Measurements from ENCODE around the gene PRR13. TPM values are rescaled to one million over a fixed set of nuclear protein-coding genes. Genes with fewer than 3 reads are reported as not detected.

Gene PRR13
- total and polyA plus RNA-seq, 2 donors (not counting 1 experiment from before 2014, with no cell fraction given): 108 to 213 TPM

DNA sequence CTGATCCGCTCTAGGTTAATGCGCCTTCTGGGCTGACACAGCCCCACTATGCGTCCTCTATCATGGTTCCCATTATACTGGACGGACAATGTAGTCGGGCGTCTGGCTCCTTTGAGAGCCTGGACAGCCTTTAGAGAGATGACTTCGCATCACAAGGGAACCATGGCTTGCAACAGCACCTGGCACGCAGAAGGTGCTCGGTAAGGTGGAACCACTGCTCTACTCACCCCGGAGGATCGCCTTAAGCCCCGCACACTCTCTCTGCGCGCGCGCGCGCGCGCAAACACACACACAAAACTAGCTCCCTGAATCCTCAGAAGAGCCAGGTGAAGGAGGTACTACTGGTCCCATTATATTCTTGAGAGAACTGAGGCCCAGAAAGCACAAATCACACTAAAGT, 50.7 kb downstream of the PRR13 start:
- Histone ChIP-seq H3K4me3 (ENCODE audit: control extremely low read depth in 1 of 5, extremely low read depth in 1 of 5, insufficient read depth in 1 of 5, low read depth in 2 of 5, low read length in 4 of 5) (peak overlapping the region in 3 of 5 experiments; percentile 60 to 67 (median 61)), H3K4me1 (ENCODE audit: control insufficient read depth in 2 of 2, insufficient read depth in 2 of 2, low read length in 2 of 2) (peaks cover 16 to 21% of the 10 kb centered on the region in 2 donors), H3K4me2 (replicated peaks; ENCODE audit: low read depth, low read length, poor library complexity, severe bottlenecking) (peak overlapping the region; percentile 93), H3K9me3 (ENCODE audit: control extremely low read depth in 1 of 3, control insufficient read depth in 2 of 3, insufficient read depth in 1 of 3, low read length in 2 of 3) (no peaks in the 10 kb centered on the region), H3K27ac (ENCODE audit: low read length in 2 of 2) (peak overlapping the region; percentile 78 to 90), H2AFZ (ENCODE audit: insufficient read depth, low read depth, low read length, poor library complexity, severe bottlenecking) (no peak overlapping the region), H4K20me1 (ENCODE audit: control insufficient read depth, insufficient read depth, low read length, poor library complexity, severe bottlenecking) (no peaks in the 10 kb centered on the region), H3K36me3 (replicated peaks in 1 of 2; ENCODE audit: control extremely low read depth in 1 of 2, control insufficient read depth in 1 of 2, extremely low read depth in 1 of 2, insufficient read depth in 2 of 2, low read length in 1 of 2) (peaks cover 0 to 7% of the 10 kb centered on the region in 2 experiments), H3K79me2 (ENCODE audit: control insufficient read depth, insufficient read depth, low read length) (no peaks in the 10 kb centered on the region), H3K27me3 (replicated peaks in 1 of 4; ENCODE audit: control extremely low read depth in 1 of 4, control insufficient read depth in 3 of 4, insufficient read depth in 4 of 4, low read length in 3 of 4) (no peaks in the 10 kb centered on the region), H3K9ac (ENCODE audit: low read length) (peak overlapping the region; percentile 69)
- ChIA-PET CTCF (interaction anchor here (1.8 to 2.0 kb wide), 2 partner anchors 10 to 147 kb away, joined by 6 to 12 read pairs; no protein-coding TSS in a partner anchor), POLR2A (interaction anchor here (0.5 to 2.2 kb wide), 4 partner anchors 9 to 171 kb away, joined by 3 to 14 read pairs (median 3); partner anchors contain the start of genes AAAS and TARBP2)
- no peaks in the 10 kb centered on the region for H3K27me3 Mint-ChIP-seq
- H3K9me3 Mint-ChIP-seq (ENCODE audit: insufficient read depth): no peaks in the 10 kb centered on the region
- TF ChIP-seq CTCF (IDR thresholded peaks at IDR 0.05): no peak
- TF ChIP-seq EZH2 (IDR thresholded peaks at IDR 0.05; ENCODE audit: borderline replicate concordance, insufficient read depth, low read depth, low read length, poor library complexity, severe bottlenecking): no peak
- intact Hi-C loops (cut with micrococcal nuclease): loop anchor here (2.0 kb wide), 3 partner anchors 39 to 171 kb away; partner anchors contain the start of genes AAAS, PCBP2 and PRR13
- ATAC-seq (ENCODE audit: low read depth) (no peak), DNase-seq (peak; percentile 63)
- peak overlapping the region; percentile 90 for H3K27ac Mint-ChIP-seq
- 73% methylated on average over 12 of the region's 20 CpGs for WGBS (ENCODE audit: insufficient coverage)
- H3K4me1 Mint-ChIP-seq: peaks cover 22% of the 10 kb centered on the region
- H3K4me3 Mint-ChIP-seq: peak overlapping the region; percentile 98
